ENCODE measurements around the gene KLHL26. TPM values are rescaled to one million over a fixed set of nuclear protein-coding genes. Genes with fewer than 3 reads are reported as not detected.

The KLHL26 gene
- total and polyA plus RNA-seq, 2 of the 13 experiments (the other 11 are each of a cell fraction or from before 2014, with no cell fraction given) = 1.5 to 1.7 TPM

DNA sequence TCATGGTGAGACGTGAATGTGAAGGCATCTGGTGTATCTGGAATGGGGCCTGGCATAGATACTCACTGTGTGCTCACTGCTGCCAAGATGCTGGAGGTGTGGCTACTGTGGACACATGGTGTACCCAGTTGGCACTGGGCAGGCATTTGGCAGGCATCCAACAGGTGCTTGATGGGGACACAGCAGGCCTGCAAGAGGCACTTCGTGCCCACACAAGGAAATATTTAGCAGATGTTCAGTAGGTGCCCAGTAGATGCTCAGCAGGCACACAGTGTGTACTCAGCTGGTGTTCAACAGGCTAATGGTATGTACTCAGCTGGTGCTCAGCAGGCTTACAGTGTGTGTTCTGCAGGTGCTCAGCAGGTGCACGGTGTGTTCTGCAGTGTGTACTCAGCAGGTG, 60.9 kb downstream of the KLHL26 start:
- Histone ChIP-seq H3K4me2 (ENCODE audit: low read depth, low read length) (no peak overlapping the region), H3K79me2 (ENCODE audit: insufficient read depth, low read length) (peaks cover 23% of the 10 kb centered on the region), H3K36me3 (replicated peaks in 1 of 2; ENCODE audit: control insufficient read depth in 1 of 2, insufficient read depth in 2 of 2, low read length in 2 of 2) (no peaks in the 10 kb centered on the region; a peak in 1 of 5 replicates), H3K4me1 (ENCODE audit: insufficient read depth, low read length) (no peaks in the 10 kb centered on the region), H3K27me3 (ENCODE audit: control insufficient read depth in 1 of 2, insufficient read depth in 2 of 2, low read length in 2 of 2) (no peaks in the 10 kb centered on the region), H4K20me1 (ENCODE audit: insufficient read depth, low read length) (peaks cover 11% of the 10 kb centered on the region; the same call in 1 of the 2 replicates), H2AFZ (ENCODE audit: low read length) (no peak overlapping the region), H3K9me3 (ENCODE audit: low read length) (no peaks in the 10 kb centered on the region), H3K4me3 (replicated peaks in 1 of 3; ENCODE audit: insufficient read depth in 1 of 3, low read depth in 2 of 3, low read length in 3 of 3) (no peak overlapping the region), H3K27ac (ENCODE audit: extremely low read length, insufficient read depth, low read length) (no peak overlapping the region), H3K9ac (ENCODE audit: insufficient read depth, low read depth, low read length) (no peak overlapping the region)
- TF ChIP-seq ASH2L (IDR thresholded peaks at IDR 0.05; ENCODE audit: insufficient read length, low read depth, low read length) (no peak), NFYC (CRISPR knock-in tag; IDR thresholded peaks at IDR 0.05) (no peak), TBX3 (IDR thresholded peaks at IDR 0.05; ENCODE audit: borderline replicate concordance) (no peak), ZNF567 (CRISPR knock-in tag; IDR thresholded peaks at IDR 0.05; ENCODE audit: borderline replicate concordance) (no peak), HNRNPK (IDR thresholded peaks at IDR 0.05; ENCODE audit: low read depth, low read length, poor library complexity, severe bottlenecking) (no peak)
- TF ChIP-seq, protein P1, sequence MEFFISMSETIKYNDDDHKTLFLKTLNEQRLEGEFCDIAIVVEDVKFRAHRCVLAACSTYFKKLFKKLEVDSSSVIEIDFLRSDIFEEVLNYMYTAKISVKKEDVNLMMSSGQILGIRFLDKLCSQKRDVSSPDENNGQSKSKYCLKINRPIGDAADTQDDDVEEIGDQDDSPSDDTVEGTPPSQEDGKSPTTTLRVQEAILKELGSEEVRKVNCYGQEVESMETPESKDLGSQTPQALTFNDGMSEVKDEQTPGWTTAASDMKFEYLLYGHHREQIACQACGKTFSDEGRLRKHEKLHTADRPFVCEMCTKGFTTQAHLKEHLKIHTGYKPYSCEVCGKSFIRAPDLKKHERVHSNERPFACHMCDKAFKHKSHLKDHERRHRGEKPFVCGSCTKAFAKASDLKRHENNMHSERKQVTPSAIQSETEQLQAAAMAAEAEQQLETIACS (CRISPR knock-in tag; IDR thresholded peaks at IDR 0.05) = no peak
- TF ChIP-seq, protein P2, sequence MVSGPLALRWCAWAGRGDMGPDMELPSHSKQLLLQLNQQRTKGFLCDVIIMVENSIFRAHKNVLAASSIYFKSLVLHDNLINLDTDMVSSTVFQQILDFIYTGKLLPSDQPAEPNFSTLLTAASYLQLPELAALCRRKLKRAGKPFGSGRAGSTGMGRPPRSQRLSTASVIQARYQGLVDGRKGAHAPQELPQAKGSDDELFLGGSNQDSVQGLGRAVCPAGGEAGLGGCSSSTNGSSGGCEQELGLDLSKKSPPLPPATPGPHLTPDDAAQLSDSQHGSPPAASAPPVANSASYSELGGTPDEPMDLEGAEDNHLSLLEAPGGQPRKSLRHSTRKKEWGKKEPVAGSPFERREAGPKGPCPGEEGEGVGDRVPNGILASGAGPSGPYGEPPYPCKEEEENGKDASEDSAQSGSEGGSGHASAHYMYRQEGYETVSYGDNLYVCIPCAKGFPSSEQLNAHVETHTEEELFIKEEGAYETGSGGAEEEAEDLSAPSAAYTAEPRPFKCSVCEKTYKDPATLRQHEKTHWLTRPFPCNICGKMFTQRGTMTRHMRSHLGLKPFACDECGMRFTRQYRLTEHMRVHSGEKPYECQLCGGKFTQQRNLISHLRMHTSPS (CRISPR knock-in tag; IDR thresholded peaks at IDR 0.05; ENCODE audit: low read depth) = no peak
- TF ChIP-seq, protein P3, sequence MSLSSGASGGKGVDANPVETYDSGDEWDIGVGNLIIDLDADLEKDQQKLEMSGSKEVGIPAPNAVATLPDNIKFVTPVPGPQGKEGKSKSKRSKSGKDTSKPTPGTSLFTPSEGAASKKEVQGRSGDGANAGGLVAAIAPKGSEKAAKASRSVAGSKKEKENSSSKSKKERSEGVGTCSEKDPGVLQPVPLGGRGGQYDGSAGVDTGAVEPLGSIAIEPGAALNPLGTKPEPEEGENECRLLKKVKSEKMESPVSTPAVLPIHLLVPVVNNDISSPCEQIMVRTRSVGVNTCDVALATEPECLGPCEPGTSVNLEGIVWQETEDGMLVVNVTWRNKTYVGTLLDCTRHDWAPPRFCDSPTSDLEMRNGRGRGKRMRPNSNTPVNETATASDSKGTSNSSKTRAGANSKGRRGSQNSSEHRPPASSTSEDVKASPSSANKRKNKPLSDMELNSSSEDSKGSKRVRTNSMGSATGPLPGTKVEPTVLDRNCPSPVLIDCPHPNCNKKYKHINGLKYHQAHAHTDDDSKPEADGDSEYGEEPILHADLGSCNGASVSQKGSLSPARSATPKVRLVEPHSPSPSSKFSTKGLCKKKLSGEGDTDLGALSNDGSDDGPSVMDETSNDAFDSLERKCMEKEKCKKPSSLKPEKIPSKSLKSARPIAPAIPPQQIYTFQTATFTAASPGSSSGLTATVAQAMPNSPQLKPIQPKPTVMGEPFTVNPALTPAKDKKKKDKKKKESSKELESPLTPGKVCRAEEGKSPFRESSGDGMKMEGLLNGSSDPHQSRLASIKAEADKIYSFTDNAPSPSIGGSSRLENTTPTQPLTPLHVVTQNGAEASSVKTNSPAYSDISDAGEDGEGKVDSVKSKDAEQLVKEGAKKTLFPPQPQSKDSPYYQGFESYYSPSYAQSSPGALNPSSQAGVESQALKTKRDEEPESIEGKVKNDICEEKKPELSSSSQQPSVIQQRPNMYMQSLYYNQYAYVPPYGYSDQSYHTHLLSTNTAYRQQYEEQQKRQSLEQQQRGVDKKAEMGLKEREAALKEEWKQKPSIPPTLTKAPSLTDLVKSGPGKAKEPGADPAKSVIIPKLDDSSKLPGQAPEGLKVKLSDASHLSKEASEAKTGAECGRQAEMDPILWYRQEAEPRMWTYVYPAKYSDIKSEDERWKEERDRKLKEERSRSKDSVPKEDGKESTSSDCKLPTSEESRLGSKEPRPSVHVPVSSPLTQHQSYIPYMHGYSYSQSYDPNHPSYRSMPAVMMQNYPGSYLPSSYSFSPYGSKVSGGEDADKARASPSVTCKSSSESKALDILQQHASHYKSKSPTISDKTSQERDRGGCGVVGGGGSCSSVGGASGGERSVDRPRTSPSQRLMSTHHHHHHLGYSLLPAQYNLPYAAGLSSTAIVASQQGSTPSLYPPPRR (CRISPR knock-in tag; IDR thresholded peaks at IDR 0.05; ENCODE audit: borderline replicate concordance) = no peak
- TF ChIP-seq, protein P4, sequence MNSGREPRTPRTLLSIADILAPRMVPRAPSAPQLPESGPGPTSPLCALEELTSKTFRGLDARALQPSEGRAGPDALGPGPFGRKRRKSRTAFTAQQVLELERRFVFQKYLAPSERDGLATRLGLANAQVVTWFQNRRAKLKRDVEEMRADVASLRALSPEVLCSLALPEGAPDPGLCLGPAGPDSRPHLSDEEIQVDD (CRISPR knock-in tag; IDR thresholded peaks at IDR 0.05; ENCODE audit: borderline replicate concordance) = no peak
- TF ChIP-seq, protein P5, sequence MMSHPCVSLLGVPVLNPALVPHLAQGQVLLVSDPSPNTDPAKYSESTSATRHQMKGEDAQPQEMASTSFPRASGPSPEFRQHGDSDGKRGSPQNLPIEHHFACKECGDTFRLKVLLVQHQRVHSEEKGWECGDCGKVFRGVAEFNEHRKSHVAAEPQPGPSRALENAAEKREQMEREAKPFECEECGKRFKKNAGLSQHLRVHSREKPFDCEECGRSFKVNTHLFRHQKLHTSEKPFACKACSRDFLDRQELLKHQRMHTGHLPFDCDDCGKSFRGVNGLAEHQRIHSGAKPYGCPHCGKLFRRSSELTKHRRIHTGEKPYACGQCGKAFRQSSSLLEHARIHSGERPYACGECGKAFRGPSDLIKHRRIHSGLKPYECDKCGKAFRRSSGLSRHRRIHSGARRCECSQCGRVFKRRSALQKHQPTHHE (CRISPR knock-in tag; IDR thresholded peaks at IDR 0.05; ENCODE audit: borderline replicate concordance) = no peak
- TF ChIP-seq, protein P6, sequence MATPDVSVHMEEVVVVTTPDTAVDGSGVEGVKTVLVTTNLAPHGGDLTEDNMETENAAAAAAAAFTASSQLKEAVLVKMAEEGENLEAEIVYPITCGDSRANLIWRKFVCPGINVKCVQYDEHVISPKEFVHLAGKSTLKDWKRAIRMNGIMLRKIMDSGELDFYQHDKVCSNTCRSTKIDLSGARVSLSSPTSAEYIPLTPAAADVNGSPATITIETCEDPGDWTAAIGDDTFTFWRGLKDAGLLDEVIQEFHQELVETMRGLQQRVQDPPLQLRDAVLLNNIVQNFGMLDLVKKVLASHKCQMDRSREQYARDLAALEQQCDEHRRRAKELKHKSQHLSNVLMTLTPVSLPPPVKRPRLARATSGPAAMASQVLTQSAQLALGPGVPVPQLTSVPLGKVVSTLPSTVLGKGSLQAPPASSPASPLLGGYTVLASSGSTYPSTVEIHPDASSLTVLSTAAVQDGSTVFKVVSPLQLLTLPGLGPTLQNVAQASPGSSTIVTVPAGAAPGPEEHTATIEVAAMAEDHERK (CRISPR knock-in tag; IDR thresholded peaks at IDR 0.05; ENCODE audit: low read depth) = no peak
- DNase-seq (ENCODE audit: low spot score) (no peak), FAIRE-seq (no peak), ATAC-seq (no peak)
- intact Hi-C loops (cut with micrococcal nuclease; ENCODE audit: unreplicated experiment) = no loop called here
- no TSS peak for BruUV-seq (replicated peaks)
- in situ Hi-C loops (cut with HindIII; ENCODE audit: extremely low pct_ligation_motif_present, low pct_unique_long_range_greater_than_20kb) = no loop called here
- ChIA-PET CTCF (ENCODE audit: low intra/inter-chr PET ratio, low total read pairs) (no interaction called here), POLR2A (no interaction called here)
- whole genome bisulfite sequencing (ENCODE audit: low lambda C conversion rate) = 100% methylated on average over 1 of the region's 3 CpGs
